SK-N-SH treated with all-trans-retinoic acid at 6 μM for 48 hours (cell line): ENCODE results near the gene RECQL5.

Source experiments
- ARNTL ChIP-seq: fragments of 450-650 bp; formaldehyde crosslinking; IDR thresholded peaks from 2 replicates; pipeline ENCODE4 v1.5.0; 2020; ENCODE audit warnings: low read depth, mild to moderate bottlenecking, moderate library complexity, borderline replicate concordance
- CSDC2 ChIP-seq: fragments of 250-450 bp; sonication (Bioruptor Pico); IDR thresholded peaks from 2 replicates; pipeline ENCODE4 v1.5.0; 2020; ENCODE audit warnings: mild to moderate bottlenecking, moderate library complexity
- SNAI2 ChIP-seq: fragments of 250-450 bp; sonication (Bioruptor Pico); IDR thresholded peaks from 2 replicates; pipeline ENCODE4 v1.5.0; 2020; ENCODE audit warnings: mild to moderate bottlenecking, moderate library complexity
- ZFP30 ChIP-seq: fragments of 450-650 bp; formaldehyde crosslinking; IDR thresholded peaks from 2 replicates; pipeline ENCODE4 v1.5.0; 2022; ENCODE audit warnings: mild to moderate bottlenecking, moderate library complexity
- ZNF565 ChIP-seq: fragments of 450-650 bp; formaldehyde crosslinking; conservative IDR thresholded peaks from 2 replicates; pipeline ENCODE4 v1.5.0; 2020; ENCODE audit warnings: low read depth, mild to moderate bottlenecking, moderate library complexity
- TF ChIP-seq, protein P1 (sequence below): fragments of 250-450 bp; sonication (Bioruptor Pico); IDR thresholded peaks from 2 replicates; pipeline ENCODE4 v1.5.1; 2020; ENCODE audit warnings: low read depth, mild to moderate bottlenecking, moderate library complexity
- TF ChIP-seq, protein P2 (sequence below): fragments of 250-450 bp; sonication (Bioruptor Pico); IDR thresholded peaks from 2 replicates; pipeline ENCODE4 v1.8.0; 2020; ENCODE audit warnings: mild to moderate bottlenecking, moderate library complexity, borderline replicate concordance
- TF ChIP-seq, protein P3 (sequence below): fragments of 250-450 bp; sonication (Bioruptor Pico); IDR thresholded peaks from 2 replicates; pipeline ENCODE4 v1.5.1; 2021; ENCODE audit warnings: mild to moderate bottlenecking, moderate library complexity
- TF ChIP-seq, protein P4 (sequence below): fragments of 250-450 bp; sonication (Bioruptor Pico); IDR thresholded peaks from 2 replicates; pipeline ENCODE4 v1.5.0; 2020; ENCODE audit warnings: mild to moderate bottlenecking, moderate library complexity

DNA sequence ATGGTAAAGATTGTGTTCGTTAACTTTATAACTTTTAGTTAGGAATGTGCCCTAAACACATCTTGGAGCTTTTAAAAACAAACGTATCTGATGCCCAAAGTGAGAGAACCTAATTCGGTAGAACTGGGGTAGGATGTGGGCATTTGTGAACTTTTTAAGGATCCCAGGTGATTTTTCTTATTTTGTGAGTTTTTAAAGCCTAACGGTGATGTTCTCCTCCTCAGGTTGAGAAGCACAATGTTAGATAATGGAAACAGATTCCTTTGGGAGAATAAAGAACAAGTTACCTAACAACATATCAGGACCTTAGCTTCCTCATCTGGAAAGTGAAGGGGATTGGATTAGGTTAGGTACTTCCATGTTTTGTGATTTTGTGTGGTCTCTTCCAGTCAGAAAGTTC lies 871 bp upstream of the RECQL5 start:
- TF ChIP-seq, protein P1, sequence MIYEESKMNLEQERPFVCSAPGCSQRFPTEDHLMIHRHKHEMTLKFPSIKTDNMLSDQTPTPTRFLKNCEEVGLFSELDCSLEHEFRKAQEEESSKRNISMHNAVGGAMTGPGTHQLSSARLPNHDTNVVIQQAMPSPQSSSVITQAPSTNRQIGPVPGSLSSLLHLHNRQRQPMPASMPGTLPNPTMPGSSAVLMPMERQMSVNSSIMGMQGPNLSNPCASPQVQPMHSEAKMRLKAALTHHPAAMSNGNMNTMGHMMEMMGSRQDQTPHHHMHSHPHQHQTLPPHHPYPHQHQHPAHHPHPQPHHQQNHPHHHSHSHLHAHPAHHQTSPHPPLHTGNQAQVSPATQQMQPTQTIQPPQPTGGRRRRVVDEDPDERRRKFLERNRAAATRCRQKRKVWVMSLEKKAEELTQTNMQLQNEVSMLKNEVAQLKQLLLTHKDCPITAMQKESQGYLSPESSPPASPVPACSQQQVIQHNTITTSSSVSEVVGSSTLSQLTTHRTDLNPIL (CRISPR knock-in tag), result no peak
- TF ChIP-seq ARNTL (no peak), ZFP30 (CRISPR knock-in tag) (no peak), SNAI2 (CRISPR knock-in tag) (no peak), ZNF565 (CRISPR knock-in tag) (no peak), CSDC2 (CRISPR knock-in tag) (no peak)
- TF ChIP-seq, protein P2, sequence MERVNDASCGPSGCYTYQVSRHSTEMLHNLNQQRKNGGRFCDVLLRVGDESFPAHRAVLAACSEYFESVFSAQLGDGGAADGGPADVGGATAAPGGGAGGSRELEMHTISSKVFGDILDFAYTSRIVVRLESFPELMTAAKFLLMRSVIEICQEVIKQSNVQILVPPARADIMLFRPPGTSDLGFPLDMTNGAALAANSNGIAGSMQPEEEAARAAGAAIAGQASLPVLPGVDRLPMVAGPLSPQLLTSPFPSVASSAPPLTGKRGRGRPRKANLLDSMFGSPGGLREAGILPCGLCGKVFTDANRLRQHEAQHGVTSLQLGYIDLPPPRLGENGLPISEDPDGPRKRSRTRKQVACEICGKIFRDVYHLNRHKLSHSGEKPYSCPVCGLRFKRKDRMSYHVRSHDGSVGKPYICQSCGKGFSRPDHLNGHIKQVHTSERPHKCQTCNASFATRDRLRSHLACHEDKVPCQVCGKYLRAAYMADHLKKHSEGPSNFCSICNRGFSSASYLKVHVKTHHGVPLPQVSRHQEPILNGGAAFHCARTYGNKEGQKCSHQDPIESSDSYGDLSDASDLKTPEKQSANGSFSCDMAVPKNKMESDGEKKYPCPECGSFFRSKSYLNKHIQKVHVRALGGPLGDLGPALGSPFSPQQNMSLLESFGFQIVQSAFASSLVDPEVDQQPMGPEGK (CRISPR knock-in tag), result no peak
- TF ChIP-seq, protein P3, sequence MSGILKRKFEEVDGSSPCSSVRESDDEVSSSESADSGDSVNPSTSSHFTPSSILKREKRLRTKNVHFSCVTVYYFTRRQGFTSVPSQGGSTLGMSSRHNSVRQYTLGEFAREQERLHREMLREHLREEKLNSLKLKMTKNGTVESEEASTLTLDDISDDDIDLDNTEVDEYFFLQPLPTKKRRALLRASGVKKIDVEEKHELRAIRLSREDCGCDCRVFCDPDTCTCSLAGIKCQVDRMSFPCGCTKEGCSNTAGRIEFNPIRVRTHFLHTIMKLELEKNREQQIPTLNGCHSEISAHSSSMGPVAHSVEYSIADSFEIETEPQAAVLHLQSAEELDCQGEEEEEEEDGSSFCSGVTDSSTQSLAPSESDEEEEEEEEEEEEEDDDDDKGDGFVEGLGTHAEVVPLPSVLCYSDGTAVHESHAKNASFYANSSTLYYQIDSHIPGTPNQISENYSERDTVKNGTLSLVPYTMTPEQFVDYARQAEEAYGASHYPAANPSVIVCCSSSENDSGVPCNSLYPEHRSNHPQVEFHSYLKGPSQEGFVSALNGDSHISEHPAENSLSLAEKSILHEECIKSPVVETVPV (CRISPR knock-in tag), result no peak
- TF ChIP-seq, protein P4, sequence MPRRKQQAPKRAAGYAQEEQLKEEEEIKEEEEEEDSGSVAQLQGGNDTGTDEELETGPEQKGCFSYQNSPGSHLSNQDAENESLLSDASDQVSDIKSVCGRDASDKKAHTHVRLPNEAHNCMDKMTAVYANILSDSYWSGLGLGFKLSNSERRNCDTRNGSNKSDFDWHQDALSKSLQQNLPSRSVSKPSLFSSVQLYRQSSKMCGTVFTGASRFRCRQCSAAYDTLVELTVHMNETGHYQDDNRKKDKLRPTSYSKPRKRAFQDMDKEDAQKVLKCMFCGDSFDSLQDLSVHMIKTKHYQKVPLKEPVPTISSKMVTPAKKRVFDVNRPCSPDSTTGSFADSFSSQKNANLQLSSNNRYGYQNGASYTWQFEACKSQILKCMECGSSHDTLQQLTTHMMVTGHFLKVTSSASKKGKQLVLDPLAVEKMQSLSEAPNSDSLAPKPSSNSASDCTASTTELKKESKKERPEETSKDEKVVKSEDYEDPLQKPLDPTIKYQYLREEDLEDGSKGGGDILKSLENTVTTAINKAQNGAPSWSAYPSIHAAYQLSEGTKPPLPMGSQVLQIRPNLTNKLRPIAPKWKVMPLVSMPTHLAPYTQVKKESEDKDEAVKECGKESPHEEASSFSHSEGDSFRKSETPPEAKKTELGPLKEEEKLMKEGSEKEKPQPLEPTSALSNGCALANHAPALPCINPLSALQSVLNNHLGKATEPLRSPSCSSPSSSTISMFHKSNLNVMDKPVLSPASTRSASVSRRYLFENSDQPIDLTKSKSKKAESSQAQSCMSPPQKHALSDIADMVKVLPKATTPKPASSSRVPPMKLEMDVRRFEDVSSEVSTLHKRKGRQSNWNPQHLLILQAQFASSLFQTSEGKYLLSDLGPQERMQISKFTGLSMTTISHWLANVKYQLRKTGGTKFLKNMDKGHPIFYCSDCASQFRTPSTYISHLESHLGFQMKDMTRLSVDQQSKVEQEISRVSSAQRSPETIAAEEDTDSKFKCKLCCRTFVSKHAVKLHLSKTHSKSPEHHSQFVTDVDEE (CRISPR knock-in tag), result no peak
